ENCODE results near the gene ERC2. TPM values are rescaled to one million over a fixed set of nuclear protein-coding genes. Genes with fewer than 3 reads are reported as not detected.

The ERC2 gene
- total and polyA plus RNA-seq, 2 of the 13 experiments (the other 11 are each of a cell fraction or from before 2014, with no cell fraction given) = 0.16 to 0.22 TPM

GRCh38 chr3:55523471-55523870, 944.8 kb downstream of the ERC2 start:
- CTCF ChIA-PET (ENCODE audit: low intra/inter-chr PET ratio, low total read pairs) = no interaction called here
- POLR2A ChIA-PET = no interaction called here
- DNase-seq (ENCODE audit: low spot score) = no peak
- Histone ChIP-seq H3K27ac (ENCODE audit: extremely low read length, insufficient read depth, low read length) (no peak overlapping the region), H3K4me1 (ENCODE audit: insufficient read depth, low read length) (peaks cover 14% of the 10 kb centered on the region), H3K9me3 (ENCODE audit: low read length) (no peaks in the 10 kb centered on the region), H3K36me3 (replicated peaks in 1 of 2; ENCODE audit: control insufficient read depth in 1 of 2, insufficient read depth in 2 of 2, low read length in 2 of 2) (no peaks in the 10 kb centered on the region), H3K4me2 (ENCODE audit: low read depth, low read length) (no peak overlapping the region), H3K27me3 (ENCODE audit: control insufficient read depth in 1 of 2, insufficient read depth in 2 of 2, low read length in 2 of 2) (no peaks in the 10 kb centered on the region), H3K79me2 (ENCODE audit: insufficient read depth, low read length) (no peaks in the 10 kb centered on the region), H3K9ac (ENCODE audit: insufficient read depth, low read depth, low read length) (no peak overlapping the region), H4K20me1 (ENCODE audit: insufficient read depth, low read length) (no peaks in the 10 kb centered on the region), H3K4me3 (replicated peaks in 1 of 3; ENCODE audit: insufficient read depth in 1 of 3, low read depth in 2 of 3, low read length in 3 of 3) (no peak overlapping the region), H2AFZ (ENCODE audit: low read length) (no peak overlapping the region)
- no peak for FAIRE-seq
- in situ Hi-C loops (cut with HindIII; ENCODE audit: extremely low pct_ligation_motif_present, low pct_unique_long_range_greater_than_20kb) = no loop called here
- WGBS (ENCODE audit: low lambda C conversion rate) = 43% methylated on average over 2 of the region's 2 CpGs
- intact Hi-C loops (cut with micrococcal nuclease; ENCODE audit: unreplicated experiment) = no loop called here
- TF ChIP-seq PCBP2 (optimal IDR thresholded peaks at IDR 0.05; ENCODE audit: low read depth, low read length, poor library complexity, severe bottlenecking) (no peak), ZNF766 (CRISPR knock-in tag; IDR thresholded peaks at IDR 0.05; ENCODE audit: borderline replicate concordance) (no peak), HNF1B (CRISPR knock-in tag; IDR thresholded peaks at IDR 0.05) (no peak), ZBTB26 (CRISPR knock-in tag; IDR thresholded peaks at IDR 0.05; ENCODE audit: borderline replicate concordance) (no peak), SKI (IDR thresholded peaks at IDR 0.05; ENCODE audit: partially characterized antibody) (no peak), ZSCAN12 (CRISPR knock-in tag; IDR thresholded peaks at IDR 0.05) (no peak), ZNF281 (CRISPR knock-in tag; IDR thresholded peaks at IDR 0.05; ENCODE audit: borderline replicate concordance) (no peak)
- no TSS peak for BruUV-seq (replicated peaks)
- no peak for ATAC-seq
